ENCODE measurements around the gene OR2T11.
"Not testable (repeated sequence)": the region's sequence is repeated elsewhere in the genome, so short reads cannot be mapped to it uniquely, and the experiment has no call there.

Gene OR2T11, protein sequence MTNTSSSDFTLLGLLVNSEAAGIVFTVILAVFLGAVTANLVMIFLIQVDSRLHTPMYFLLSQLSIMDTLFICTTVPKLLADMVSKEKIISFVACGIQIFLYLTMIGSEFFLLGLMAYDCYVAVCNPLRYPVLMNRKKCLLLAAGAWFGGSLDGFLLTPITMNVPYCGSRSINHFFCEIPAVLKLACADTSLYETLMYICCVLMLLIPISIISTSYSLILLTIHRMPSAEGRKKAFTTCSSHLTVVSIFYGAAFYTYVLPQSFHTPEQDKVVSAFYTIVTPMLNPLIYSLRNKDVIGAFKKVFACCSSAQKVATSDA

DNA sequence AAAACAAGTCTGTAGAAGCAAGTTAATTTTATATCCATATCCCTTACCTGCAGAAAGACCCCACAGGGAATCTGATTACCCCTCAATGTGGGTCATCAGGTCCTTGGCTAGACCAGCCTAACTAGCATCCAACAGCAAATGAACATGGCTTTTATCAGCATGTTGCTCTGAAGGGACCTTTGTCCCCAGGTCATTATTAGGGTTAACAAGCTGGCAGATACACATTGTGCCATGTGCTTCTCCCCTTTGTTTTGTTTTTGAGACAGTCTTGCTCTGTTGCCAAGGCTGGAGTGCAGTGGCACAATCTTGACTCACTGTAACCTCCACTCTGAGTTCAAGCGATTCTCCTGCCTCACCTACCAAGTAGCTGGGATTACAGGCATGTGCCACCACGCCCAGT is at the start of gene OR2T11:
Gene OR2T11, minus strand, starts transcription at position 101 of the 400 bp plus-strand sequence. CDS start 7,963 bp downstream, outside the sequence.
- not testable (repeated sequence) for DNase-seq

DNA sequence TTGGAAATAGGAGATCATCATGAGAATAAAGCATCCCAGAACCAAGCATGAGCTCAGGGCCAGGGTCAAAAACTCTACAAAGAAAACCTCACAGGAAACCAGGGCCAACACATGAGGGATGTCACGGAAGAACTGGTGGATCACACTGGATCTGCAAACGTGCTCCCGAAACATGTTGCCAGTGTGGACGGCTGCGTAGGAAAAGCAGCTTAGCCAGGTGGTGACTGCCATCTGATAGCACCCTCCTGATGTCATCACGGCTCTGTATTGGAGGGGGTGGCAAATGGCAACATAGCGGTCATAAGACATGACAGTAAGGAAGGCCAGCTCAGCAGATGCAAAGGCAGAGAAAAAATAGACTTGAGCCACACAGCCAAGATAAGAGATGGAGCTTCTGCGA is 46.8 kb upstream of the OR2T11 start:
- DNase-seq, result no peak

DNA sequence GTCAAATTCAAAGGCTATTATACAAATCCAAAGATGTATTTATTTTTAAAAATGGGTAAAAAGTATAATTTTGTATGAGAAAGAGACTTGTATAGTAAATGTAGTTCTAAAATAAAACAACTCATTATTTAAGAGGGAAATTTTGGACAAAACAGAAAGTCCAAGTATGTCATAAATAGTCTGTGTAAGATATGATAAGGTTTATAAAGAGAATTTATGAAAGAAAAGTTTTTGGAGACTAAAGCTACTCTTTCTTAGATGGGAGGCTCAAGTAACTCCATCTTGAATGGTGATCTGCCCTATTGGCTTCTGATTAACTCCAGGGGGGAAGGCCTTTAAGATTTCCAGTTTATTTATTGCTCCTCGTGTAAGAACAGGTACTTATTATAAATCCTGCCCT is 35.1 kb upstream of the OR2T11 start:
- DNase-seq, result no peak

DNA sequence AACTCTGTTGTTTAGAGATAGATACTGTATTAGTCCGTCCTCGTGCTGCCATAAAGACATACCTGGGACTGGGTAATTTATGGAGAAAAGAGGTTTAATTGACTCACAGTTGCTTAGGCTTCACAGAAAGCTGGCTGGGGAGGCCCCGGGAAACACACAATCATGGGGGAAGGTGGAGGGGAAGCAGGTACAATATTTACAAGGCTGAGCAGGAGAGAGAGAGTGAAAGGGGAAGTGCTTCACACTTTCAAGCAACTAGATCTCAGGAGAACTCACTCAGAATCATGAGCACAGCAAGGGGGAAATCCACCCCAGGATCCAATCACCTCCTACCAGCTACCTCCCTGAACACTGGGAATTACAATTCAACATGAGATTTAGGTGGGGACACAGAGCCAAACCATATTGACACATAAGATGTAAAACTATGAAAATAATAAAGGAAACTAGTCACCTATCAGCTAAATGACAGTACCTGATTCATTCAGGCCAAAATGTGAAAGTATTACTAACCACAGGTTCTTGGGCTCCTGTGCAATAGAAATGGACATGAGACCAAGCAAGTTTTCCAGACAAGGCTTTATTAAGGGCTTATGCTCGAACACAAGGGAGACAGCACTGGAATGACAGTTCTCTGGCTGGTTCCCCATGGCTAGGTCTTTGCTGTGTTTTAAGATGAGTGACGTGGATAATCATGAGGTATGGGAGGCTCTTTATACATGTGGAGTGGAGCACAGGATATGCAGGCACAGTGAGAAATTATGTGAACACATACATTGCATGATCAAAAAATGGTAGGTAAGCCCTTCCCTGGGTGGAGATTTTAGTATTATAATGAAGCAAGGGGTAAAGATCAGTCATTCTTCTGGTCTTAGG is 28.8 kb upstream of the OR2T11 start:
- DNase-seq, result not testable (repeated sequence)

DNA sequence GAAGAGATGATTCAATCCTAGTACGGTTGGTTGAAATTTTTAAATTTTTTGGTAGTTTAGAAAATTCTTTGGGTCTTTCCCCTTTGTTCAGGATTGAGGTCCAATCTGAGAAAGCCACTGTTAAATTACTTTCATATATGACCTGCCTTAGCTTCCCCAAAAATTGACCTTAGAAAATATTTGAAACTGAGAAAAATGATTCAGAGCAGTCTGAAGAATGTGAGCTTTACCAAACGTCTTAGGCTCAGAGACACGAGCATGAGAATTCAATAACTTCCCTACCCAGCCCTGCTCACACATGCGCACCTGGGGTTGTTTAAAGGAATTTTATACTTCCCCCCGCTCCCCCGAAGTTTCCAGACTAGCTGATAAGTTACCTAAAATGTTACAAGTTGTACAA is 21.9 kb upstream of the OR2T11 start:
- DNase-seq, result not testable (repeated sequence)

DNA sequence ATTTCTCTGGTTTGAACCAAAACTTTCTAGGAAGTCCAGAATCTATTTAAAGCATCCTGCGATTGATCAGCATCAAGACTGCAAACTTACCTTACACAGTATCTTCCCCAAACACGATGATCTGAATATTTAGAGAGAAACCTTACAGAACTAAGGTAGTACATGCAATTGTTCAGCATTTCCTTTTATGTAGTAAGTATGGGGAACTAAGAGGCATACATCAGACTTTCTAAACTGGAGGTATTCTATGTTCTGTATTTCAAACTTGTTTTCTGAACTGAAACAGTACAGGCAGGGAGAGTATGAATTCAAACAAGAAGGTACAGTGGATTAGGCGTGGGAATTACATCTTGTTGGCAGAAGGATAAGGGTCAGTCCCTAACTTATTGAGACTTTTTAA is 20.5 kb upstream of the OR2T11 start, which contains the start of gene OR2T27:
Gene OR2T27, minus strand, starts transcription at position 175 of the 400 bp plus-strand sequence. CDS start 4,644 bp downstream, outside the sequence.
- DNase-seq, result not testable (repeated sequence)

DNA sequence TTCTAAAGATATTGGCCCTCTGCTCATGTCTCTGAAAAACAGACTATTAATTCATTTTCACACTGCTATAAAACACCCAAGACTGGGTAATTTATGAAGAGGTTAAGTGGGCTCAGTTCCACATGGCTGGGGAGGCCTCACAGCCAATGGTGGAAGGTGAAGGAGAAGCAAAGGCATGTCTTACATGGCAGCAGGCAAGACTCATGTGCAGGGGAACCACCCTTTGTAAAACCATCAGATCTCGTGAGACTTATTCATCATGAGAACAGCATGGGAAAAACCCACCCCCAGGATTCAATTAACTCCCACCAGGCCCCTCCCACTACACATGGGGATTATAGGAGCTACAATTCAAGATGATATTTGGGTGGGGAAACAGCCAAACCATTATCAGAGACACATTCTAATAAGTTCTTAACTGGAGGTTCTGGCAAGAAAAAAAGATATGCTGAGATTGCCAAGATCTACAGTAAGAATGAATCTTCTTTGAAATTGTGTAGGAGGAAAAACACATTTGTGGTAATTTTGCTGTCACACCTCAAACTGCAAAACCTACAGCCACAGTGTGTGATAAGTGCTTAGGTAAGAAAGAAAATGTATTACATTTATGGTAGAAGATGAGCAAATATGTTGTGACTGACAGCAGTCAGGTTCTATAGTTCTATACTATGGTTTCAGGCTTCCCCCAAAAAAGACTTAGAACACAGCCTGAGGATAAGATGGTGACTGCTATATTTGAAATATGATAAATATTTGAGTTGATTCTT is 14.1 kb upstream of the OR2T11 start:
- DNase-seq, result not testable (repeated sequence)

DNA sequence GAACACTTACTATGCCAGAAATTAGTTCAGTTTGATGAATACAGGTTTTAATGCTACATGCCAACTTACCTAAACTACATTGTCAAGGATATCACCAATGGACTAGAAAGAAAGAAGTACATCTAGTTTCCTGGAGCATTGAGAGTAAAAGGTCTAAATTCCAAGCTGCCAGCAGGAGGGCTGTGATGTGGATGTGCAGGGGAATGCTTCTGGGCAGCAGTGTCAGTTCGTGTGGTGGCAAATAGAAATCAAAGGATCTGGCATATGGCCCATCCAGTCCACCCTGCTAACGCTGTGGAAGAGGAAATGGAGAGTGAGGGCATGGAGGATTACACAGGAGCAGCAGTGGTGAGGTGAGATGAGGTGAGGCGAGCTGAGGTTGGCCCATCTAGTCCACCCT is 10.3 kb upstream of the OR2T11 start, which contains the start of gene OR2T35:
Gene OR2T35, minus strand, starts transcription at position 101 of the 400 bp plus-strand sequence. CDS start 6,020 bp downstream, outside the sequence.
- DNase-seq, result not testable (repeated sequence)

DNA sequence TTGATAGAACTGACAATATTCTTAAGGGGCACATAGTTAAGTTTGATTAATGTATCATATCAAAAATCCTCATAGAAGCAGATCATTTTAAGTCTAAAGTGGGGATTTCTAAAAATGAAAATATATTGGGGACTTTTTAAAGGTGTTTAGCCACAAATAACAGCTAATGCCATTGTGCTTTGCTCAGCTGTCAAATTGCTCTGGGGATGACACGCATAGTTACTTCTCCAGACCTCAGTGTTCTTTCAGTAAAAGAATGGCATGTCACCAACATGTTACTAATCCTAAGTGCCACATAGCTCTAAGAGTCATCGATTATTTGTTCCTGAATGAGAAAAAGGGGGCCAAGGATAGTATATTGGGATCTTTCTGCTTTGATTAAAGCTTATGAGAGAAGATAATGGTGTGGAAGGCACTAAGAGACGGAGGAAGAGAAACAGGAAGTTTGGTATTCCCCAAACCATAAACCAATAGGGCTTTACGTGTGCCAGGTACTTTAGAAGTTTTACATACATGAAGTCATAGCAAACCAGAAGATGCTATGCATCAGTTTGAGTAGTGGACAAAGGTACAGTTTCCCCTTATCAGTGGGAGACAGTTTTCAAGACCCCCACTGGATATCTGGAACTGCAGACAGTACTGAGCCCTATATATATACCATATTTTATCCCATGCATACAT is 8.2 kb upstream of the OR2T11 start:
- DNase-seq, result not testable (repeated sequence)

DNA sequence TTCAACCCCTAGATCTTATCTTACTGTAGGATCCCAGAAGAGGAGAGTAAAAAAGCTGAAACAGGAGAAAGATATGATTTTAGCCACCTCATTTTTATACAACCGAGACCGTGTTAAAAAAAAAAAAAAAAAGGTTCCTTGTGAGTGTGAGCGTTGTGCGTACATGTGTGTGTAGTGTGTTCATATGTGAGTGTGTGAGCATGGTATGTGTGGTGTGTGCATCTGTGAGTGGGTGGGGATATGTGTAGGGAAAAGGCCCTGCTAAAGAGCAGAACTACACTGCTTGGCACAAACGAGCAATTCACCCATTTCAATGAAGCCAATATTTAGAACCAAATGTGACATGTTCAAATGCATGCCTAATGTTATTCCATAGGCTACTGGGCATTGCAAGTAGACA is 6.7 kb upstream of the OR2T11 start:
- DNase-seq, result not testable (repeated sequence)

DNA sequence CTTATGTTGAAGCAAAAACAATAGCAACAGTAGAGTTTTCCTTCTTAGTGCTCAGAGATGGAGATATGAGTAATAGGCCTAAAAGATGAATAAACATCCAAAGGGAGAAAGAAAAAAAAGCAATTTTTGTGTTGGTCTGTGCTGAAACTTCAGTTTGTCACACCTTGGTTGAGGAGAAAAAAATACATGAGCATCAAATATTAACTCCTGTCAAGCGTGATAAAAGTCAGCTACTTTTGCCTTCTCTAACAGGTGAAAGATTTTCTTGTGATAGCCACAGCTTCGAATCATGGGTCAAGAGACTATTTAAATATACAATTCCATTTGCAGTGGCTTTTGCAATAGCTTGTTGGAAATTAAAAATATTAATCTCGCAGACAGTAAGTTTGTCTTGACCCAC is 6.0 kb upstream of the OR2T11 start:
- not testable (repeated sequence) for DNase-seq

DNA sequence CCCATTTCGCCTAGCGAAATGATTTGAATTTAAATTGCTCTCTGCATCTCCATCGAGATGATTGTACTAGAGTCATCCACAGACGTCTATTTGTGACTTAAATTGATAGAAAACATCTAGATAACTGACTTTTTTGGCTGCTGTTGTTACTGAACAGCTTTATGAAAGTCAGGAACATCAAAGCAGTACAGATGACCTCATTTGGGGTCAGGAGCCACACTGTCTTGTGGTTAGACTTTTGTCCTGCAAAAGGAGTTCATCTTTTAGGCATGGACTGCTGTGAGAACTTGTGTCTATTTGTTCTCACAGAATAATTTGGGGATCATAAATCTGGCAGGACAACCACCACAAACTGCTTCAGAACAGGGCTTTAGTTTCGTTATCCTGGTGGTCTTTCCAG is 4.8 kb upstream of the OR2T11 start:
- DNase-seq, result not testable (repeated sequence)

DNA sequence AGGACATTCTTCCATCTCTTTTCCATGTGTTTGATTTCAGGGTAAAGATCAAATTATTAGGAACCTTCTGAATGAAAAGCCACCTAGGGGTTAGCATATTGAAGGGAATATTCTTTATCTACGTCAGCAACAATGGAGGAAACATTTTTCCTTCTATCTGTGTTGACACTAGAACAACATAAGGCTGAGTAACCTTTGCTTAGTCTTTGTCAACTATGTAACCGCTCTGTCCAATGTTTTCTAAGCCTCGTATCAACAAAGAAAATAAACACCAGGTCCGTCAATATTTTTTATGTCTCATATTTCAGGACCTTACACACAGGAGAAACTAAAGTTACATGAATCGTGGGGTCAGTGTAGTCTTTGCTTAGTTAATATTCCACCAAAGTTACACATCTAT is 1.7 kb upstream of the OR2T11 start:
- not testable (repeated sequence) for DNase-seq

DNA sequence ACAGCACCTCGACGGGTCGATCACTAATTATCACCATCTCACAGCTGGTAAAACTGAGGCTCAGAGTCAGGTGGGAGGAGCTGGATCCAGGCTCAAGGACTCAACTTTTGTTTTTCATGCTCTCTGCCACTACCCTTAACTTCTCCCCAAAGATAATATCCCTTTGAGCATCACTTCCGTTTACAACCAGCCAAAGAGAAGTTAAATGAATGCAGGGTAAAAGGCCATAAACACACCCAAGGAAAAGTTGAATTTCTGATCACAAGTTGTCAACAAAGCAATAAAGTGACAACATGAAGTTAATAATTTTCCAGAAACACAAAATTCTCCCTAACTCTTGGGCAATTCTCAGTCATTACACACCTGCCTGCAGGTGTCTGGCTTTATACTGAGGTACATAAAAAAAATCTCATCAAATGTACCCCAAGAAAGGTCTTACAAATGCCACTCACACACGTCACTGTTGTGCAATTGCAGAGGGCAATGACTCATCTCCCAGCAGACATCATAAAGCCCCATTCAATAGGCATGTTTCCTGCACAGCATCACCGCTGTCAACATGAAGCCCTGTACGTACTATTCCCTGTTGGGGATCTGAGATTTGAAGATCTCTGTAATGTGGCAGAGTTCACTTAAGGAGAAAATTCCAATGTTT is 3.4 kb downstream of the OR2T11 start:
- no peak for DNase-seq

DNA sequence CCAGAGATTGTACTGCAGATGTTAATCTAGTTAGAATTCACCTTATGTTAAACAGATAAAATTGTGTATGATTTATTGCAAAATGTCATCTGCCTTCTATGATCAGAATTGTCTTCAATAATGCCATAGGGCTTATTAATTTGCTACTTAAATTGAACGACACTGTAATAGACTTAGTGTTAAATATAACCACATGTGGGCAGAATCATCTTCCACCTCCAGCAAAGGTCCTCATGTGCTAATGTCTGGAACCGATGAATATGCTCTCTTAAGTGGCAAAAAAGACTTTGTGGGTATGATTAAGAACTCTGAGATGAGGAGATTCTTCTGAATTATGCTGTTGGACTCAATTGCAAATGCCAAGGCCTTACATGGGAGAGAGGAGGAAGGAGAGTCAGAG is 4.3 kb downstream of the OR2T11 start:
- no peak for DNase-seq

DNA sequence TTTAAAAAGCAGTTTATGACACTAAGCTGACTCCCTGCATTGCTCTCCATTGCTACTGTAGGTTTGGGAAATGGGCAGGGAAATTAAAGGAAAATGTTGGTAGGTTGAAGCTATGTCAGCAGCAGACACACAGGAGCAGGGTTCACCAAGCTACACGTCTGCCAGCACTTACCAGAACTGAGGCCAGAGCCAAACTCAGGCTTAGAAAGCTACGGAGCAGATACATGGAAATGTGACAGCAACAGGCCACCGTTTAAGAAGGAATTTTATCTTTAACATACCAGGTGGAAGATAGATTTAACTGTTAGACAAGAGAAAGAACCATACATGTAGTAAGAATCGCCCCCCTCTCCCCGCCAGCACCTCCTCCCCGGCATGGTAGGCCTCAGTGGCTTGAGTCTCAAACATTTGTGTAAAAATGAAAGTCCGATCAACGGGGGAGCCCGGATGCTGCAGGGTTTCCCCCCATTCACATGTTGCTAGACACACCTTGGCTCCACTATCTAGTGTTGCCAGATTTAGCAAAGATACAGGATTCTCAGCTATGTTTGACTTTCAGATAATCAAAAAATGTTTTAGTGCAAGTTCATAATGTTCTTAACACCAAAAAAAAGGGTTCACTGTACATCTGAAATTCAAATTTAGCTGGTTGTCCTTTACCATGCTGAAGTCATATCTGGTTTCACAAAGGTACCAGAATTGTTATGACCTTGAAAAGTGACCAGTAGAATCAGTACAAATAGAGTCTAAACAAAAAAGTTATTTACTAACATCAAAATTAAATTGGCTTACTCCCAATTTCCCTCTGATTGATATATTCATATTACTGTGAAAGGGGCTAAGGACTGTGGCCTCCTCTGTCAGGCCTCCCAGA is 6.7 kb downstream of the OR2T11 start:
- no peak for DNase-seq

DNA sequence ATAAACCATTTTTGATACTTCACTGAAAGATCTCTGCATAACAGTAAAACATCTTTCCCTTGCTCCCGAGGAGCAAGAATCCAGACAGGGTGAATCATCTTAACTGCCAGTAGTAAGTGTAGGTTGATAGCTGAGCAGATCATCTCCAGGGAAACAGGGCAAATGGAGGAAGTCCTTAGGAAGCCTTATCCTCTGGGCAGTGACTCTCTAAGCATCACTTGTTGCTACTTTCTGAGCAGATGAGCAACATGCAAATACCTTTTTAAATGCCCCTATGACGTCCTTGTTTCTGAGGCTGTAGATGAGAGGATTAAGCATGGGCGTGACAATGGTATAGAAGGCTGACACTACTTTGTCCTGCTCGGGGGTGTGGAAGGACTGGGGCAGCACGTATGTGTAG is 8.9 kb downstream of the OR2T11 start:
- no peak for DNase-seq

DNA sequence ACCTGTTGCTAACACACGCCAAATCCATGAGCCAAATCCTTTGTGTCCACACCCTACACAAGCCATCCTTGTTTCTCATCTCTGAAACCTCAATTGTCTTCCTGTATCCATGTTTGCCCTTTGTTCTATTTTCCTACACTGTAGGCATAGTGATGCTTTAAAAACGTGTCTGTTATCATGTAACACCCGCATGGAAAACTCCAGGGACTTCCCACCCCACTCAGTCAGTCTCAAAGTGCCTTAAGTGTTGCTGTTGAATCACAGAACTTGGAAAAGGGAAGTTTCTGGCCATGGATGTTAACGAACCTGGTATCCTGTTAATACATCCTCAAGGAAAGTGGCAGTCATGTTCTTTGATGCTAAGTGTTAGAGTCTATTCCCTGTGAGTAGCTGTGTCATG is 9.7 kb downstream of the OR2T11 start:
- DNase-seq, result no peak

DNA sequence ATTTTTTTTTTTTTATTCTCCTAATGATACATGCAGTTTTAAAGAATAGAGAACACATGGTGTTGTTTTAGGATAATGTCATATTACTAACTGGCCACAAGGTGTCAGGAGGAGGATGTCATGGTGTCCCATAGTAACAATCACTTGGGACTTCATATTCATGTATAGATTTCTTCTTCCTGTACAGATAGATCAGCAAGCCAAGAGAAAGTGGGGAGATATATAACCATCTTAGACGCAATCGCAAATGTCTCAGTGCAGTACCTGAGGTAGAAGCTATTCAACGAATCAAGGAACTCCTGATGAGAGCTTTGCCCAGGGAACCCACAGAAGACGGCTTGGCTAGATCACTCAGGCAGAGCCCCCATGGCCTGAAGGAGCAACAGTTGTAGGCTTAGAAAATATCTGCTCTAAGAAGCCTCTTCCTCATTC is 12.3 kb downstream of the OR2T11 start:
- DNase-seq, result peak; percentile 21

DNA sequence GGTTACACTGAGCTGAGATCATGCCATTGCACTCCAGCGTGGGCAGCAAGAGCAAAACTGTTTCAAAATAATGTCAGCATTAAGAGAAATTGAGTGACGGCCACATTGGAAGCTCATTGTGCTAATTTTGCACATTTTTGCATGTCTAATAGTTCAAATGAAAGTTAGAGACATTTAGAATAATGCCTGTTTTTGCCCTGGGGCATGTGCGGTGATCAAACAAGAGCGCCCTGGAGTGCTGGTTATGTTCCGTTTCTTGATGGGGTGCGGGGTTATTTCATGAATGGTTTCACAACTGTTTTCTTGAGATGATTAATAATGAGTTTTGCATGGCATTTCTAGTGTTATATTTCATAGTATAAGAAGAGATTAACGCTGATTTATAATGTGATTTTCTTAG is 13.1 kb downstream of the OR2T11 start:
- no peak for DNase-seq

DNA sequence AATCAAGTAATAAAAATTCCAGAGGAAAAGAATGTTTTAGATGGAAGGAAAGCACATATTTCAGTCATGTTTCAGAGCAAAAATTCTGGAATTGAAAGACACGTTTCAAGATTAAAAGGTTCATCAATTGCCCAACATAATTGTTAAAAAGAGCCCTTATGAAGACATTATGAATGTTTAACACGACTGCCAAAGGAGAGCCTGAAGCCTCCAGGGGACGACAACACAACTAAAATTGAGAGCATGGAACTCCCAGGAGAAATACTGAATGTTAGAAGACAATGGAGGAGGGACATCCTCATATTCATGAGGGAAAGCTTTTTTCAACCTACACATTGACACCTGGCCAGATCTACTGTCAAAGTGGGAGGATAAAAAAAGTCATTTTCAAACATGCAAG is 16.0 kb downstream of the OR2T11 start:
- peak; percentile 48 for DNase-seq
